GM12873 (cell line): ENCODE data around the gene GPRIN2.

Source experiments
- TF ChIP-seq, protein P1 (sequence below): IDR thresholded peaks from 2 replicates; pipeline ENCODE4 v1.5.1; 2012; ENCODE audit warnings: low read depth, mild to moderate bottlenecking, moderate library complexity, low read length, control low read depth; ENCODE audit not compliant: insufficient read depth; ENCODE audit errors: missing control alignments

GPRIN2 gene

DNA sequence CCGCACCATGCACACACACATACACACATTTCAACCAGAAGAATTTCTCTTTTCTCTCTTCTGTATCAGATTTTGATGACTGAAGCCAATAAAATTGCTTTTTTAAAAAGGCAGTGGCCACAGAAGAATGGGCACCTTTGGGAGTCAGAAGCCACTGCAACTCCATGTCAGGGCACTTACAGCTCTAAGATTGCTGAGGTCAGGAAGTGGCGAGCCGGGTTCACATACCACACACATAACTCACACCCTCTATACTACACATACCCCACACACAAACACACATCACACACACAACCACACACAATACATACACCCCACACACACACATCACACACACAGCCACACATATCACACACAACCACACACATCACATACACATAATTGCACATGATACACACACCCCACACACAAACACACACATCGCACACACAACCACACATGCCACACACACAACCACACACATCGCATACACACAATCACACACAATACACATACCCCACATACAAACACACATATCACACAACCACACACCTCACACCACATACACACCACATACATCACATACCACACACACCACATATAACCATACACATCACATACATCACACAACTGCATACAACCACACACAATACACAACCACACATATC is 31.2 kb downstream of the GPRIN2 start:
- TF ChIP-seq, protein P1, sequence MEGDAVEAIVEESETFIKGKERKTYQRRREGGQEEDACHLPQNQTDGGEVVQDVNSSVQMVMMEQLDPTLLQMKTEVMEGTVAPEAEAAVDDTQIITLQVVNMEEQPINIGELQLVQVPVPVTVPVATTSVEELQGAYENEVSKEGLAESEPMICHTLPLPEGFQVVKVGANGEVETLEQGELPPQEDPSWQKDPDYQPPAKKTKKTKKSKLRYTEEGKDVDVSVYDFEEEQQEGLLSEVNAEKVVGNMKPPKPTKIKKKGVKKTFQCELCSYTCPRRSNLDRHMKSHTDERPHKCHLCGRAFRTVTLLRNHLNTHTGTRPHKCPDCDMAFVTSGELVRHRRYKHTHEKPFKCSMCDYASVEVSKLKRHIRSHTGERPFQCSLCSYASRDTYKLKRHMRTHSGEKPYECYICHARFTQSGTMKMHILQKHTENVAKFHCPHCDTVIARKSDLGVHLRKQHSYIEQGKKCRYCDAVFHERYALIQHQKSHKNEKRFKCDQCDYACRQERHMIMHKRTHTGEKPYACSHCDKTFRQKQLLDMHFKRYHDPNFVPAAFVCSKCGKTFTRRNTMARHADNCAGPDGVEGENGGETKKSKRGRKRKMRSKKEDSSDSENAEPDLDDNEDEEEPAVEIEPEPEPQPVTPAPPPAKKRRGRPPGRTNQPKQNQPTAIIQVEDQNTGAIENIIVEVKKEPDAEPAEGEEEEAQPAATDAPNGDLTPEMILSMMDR: no peak

DNA sequence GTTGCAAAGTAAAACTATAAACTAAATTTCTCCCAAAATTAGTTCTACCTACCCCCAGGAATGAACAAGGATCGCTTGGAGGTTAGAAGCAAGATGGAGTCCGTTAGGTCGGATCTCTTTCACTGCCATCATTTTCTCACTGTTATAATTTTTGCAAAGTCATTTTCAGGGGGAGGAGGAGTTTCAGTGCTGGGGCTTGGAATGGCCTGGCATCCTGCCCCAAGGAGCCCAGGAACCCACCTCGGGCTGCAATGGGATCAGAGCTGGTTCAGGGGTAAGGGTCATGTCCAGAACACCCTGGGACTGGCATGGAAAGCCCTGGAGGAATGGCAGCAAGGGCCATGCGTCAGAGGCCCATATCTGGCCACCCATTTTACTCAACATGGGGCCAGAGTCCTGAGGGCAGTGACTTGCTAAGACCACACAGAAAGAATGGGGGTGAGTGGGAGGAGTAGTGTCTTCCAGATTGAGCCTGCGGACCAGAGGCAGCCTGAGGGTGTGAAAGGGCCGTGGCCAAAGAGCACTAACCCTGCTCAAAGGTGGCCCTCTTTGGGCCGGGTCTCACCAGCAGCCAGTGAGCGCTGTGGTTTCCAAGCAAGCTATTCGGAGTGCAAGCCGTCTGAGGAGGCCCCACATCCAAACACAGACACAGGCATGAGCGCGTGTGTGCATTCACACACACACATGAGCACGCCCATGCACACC is 31.8 kb downstream of the GPRIN2 start:
- TF ChIP-seq, protein P1: no peak

DNA sequence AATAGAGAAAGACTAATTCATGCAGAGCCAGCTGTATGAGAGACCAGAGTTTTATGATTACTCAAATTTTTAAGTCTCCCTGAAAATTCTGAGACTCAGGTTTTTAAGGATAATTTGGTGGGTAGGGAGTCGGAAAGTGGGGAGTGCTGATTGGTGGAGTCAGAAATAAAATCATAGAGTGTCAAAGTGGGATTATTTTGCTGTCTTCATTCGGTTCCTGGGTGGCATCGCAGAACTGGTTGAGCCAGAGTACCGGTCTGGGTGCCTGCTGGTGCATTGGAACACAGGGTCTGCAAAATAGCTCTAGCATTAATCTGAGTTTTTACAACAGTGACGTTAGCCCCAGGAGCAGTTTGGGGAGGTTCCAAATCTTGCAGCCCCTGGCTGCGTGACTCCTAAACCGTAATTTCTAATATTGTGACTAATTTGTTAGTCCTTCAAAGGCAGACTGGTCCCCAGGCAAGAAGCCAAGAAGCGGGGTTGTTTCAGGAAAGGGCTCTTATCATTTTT is 32.4 kb downstream of the GPRIN2 start:
- TF ChIP-seq, protein P1: no peak

DNA sequence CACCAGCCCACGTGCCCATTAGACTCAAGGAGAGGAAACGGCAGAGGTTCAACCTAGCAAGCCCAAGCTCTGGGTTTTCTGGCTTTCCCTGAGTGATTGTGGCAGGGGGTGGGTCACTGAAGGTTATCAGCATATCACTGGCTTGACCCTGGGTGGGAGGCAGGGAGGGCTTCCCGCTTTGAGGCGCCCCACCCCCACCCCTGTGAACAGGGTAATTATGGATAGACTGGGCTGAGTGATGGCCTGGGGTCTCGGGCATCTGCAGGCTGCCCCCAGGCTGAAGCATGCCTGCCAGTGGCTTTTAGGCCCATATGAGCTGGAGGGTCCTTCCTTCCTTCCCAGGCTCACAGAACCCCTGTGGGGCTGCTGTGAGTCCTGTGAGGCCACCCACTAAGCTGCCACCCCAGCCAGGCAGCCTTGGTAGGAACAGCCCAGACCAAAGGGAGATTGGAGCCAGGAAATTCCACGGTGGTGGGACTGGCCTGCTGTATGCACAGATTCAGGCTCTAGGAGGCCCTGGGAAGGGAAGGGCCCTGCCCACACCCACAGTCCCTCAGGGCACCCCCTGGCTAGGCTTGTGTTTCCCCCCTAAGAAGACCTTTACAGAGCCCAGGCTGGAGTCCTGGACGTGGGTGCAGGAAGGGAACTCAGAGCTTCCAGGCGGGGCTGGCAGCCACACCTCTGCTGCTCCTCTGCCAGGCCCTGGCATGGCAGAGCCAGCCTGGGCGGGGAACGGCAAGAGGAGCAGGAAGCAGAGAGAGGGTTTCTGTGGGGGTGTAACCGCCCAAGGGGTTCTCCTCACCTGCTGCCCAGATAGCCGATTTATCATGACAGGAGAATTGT is 33.1 kb downstream of the GPRIN2 start:
- TF ChIP-seq, protein P1: no peak

DNA sequence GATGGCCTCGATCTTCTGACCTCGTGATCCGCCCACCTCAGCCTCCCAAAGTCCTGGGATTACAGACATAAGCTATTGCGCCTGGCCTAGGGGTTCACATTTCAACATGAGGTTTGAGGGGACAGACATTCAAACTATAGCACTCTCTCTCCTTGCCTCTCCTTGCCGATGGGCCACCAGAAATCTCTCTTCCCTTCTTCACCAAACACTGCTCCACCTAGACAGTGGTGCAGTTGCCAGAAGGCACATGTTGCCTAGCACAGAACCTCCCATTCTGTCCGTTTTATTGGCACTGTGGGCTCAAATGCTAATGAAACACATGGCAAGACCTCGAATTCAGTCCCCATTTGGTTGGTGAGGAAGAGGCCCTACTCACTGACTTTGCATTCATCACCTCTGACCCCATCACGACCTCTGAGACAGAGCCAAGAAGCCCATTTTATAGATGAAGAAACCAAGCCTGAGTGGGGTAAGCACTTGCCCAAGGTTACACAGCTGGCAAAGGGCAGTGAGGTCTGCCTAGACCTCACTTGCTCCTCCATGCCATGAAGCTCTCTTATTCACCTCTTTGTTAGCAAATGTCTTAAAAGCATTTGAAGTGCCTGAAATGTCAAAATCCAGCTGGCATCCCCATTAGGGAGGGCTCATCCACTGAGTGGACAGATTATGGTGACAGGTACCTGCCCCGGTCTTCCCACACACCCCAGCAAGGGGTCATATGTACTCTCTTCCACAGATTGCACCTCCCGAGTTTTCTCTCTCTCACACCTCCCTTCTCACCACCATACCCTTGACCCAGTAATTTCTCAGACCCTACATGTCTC is 34.0 kb downstream of the GPRIN2 start:
- TF ChIP-seq, protein P1: no peak

DNA sequence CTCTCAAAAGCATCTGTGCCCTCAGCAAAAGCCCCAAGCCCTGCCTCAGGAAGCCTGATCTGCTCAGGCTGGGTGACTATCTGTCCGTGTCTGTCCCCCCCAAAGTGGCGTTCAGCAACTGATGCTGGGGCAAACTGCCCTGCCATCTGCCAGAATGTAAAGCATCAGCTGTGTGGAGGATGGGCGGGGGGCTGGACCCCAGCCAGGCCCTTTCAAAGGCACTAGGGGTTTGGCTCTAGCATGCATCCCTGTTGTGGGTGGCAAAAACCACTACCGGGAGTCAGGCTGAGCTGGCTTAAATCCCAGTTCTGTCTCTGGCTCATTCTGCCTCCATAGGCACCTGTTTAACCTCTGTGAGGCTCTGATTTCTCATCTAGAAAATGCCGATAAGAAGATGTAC is 35.5 kb downstream of the GPRIN2 start:
- TF ChIP-seq, protein P1: no peak
